Endodermal cell (in vitro differentiated cells): ENCODE results near the gene BMPER. TPM values are rescaled to one million over a fixed set of nuclear protein-coding genes. Genes with fewer than 3 reads are reported as not detected.

Experiments used
- DNase-seq: peaks from one replicate; pipeline ENCODE4 v3.0.0-alpha.2; 2017
- H3K27ac ChIP-seq: 2 replicates; pipeline ENCODE4 v1.5.1; 2013; ENCODE audit warnings: mild to moderate bottlenecking, low read depth, low read length, moderate library complexity
- H3K27me3 ChIP-seq: 2 replicates; pipeline ENCODE4 v1.6.1; 2013; ENCODE audit warnings: mild to moderate bottlenecking, low read length, moderate library complexity; ENCODE audit not compliant: insufficient read depth, control insufficient read depth, poor library complexity, severe bottlenecking
- H3K36me3 ChIP-seq: 2 replicates; pipeline ENCODE4 v1.7.0; 2013; ENCODE audit warnings: mild to moderate bottlenecking, low read length, moderate library complexity; ENCODE audit not compliant: control insufficient read depth, insufficient read depth
- H3K4me1 ChIP-seq: one replicate; pipeline ENCODE4 v1.7.0; 2013; ENCODE audit warnings: low read length; ENCODE audit not compliant: control insufficient read depth, insufficient read depth
- H3K4me3 ChIP-seq: 2 replicates; pipeline ENCODE4 v1.5.1; 2013; ENCODE audit warnings: mild to moderate bottlenecking, low read length, moderate library complexity
- H3K9ac ChIP-seq: 2 replicates; pipeline ENCODE4 v1.6.1; 2013; ENCODE audit warnings: mild to moderate bottlenecking, low read length, moderate library complexity; ENCODE audit not compliant: poor library complexity, severe bottlenecking; ENCODE audit errors: extremely low read depth
- H3K9me3 ChIP-seq: 2 replicates; pipeline ENCODE4 v1.6.1; 2013; ENCODE audit warnings: mild to moderate bottlenecking, low read length, moderate library complexity; ENCODE audit not compliant: control insufficient read depth
- H3K27ac Mint-ChIP-seq: 2 replicates; pipeline ENCODE4 v1.8.0; 2020; ENCODE audit warnings: mixed read lengths
- H3K27me3 Mint-ChIP-seq: 2 replicates; pipeline ENCODE4 v1.8.0; 2021; ENCODE audit warnings: mild to moderate bottlenecking, mixed read lengths; ENCODE audit not compliant: insufficient read depth
- H3K36me3 Mint-ChIP-seq: 2 replicates; pipeline ENCODE4 v1.8.0; 2020; ENCODE audit warnings: low read depth, mixed read lengths
- H3K4me1 Mint-ChIP-seq: 2 replicates; pipeline ENCODE4 v1.8.0; 2020; ENCODE audit warnings: mixed read lengths
- H3K4me3 Mint-ChIP-seq: 2 replicates; pipeline ENCODE4 v1.8.0; 2020; ENCODE audit warnings: mild to moderate bottlenecking, moderate library complexity, mixed read lengths
- H3K9me3 Mint-ChIP-seq: 2 replicates; pipeline ENCODE4 v1.8.0; 2020; ENCODE audit warnings: mild to moderate bottlenecking, mixed read lengths
- CTCF ChIP-seq: fragments of 200-600 bp; sonication (generic); conservative IDR thresholded peaks from 2 replicates; pipeline ENCODE4 v1.5.0; 2021; ENCODE audit warnings: antibody characterized with exemption, mild to moderate bottlenecking
- WGBS, 2 experiments: methylation state at CpG; one replicate each; pipeline versions ENCODE4 v1.1.5 to v1.1.7; 2013; ENCODE audit warnings: missing lambda C conversion rate in 2 of 2, mixed read lengths in 1 of 2; ENCODE audit not compliant: insufficient coverage in 1 of 2, insufficient read length in 1 of 2; 5-methylcytosine and 5-hydroxymethylcytosine counted together
- total RNA-seq, 2 donors: library from RNA; stranded (reverse); fragmentation: NEBNext Ultra II Directional in 1 of 2; extraction: Animal tissue kit (Norgen Biotek cat#: 25700) in 1 of 2; gene quantifications; 2 replicates in 1 of 2; 3 replicates in 1 of 2; pipeline ENCODE4 v1.2.1, GENCODE V29; 2021

BMPER gene
- total RNA-seq, 2 donors from 2014 or later = 71.2 to 72.2 TPM

GRCh38 chr7:34096777-34097176 is 191.4 kb downstream of the BMPER start:
- H3K4me1 Mint-ChIP-seq = no peaks in the 10 kb centered on the region
- H3K4me1 ChIP-seq = no peaks in the 10 kb centered on the region
- H3K4me3 Mint-ChIP-seq = no peak overlapping the region
- no peak for TF ChIP-seq CTCF
- no peak overlapping the region for H3K9ac ChIP-seq
- H3K9me3 ChIP-seq = peaks cover 8% of the 10 kb centered on the region
- no peak overlapping the region for H3K27ac Mint-ChIP-seq
- no peak for DNase-seq
- 69 to 85% methylated on average over 2 of the region's 2 CpGs for WGBS, 2 experiments
- H3K9me3 Mint-ChIP-seq = peaks cover 16% of the 10 kb centered on the region
- no peaks in the 10 kb centered on the region for H3K27me3 Mint-ChIP-seq
- H3K36me3 ChIP-seq = no peaks in the 10 kb centered on the region
- H3K4me3 ChIP-seq = no peak overlapping the region
- peaks cover 56% of the 10 kb centered on the region for H3K36me3 Mint-ChIP-seq
- no peak overlapping the region for H3K27ac ChIP-seq
- no peaks in the 10 kb centered on the region for H3K27me3 ChIP-seq

GRCh38 chr7:34100661-34101060 is 195.3 kb downstream of the BMPER start:
- no peak for TF ChIP-seq CTCF
- H3K4me3 ChIP-seq = no peak overlapping the region
- no peak for DNase-seq
- H3K27ac Mint-ChIP-seq = no peak overlapping the region
- H3K9me3 Mint-ChIP-seq = no peaks in the 10 kb centered on the region
- H3K4me1 Mint-ChIP-seq = peaks cover 2% of the 10 kb centered on the region
- no peaks in the 10 kb centered on the region for H3K27me3 Mint-ChIP-seq
- H3K27ac ChIP-seq = no peak overlapping the region
- no peaks in the 10 kb centered on the region for H3K9me3 ChIP-seq
- H3K36me3 Mint-ChIP-seq = peaks cover 57% of the 10 kb centered on the region
- H3K27me3 ChIP-seq = no peaks in the 10 kb centered on the region
- H3K4me1 ChIP-seq = no peaks in the 10 kb centered on the region
- WGBS, 2 experiments = 80% methylated on average over 3 to 4 of the region's 4 CpGs
- no peak overlapping the region for H3K9ac ChIP-seq
- H3K4me3 Mint-ChIP-seq = no peak overlapping the region
- H3K36me3 ChIP-seq = no peaks in the 10 kb centered on the region

- Histone ChIP-seq H3K4me3 (no peak overlapping the region), H3K27ac (no peak overlapping the region), H3K4me1 (no peaks in the 10 kb centered on the region), H3K27me3 (no peaks in the 10 kb centered on the region), H3K9me3 (no peaks in the 10 kb centered on the region), H3K9ac (no peak overlapping the region), H3K36me3 (no peaks in the 10 kb centered on the region)
- no peaks in the 10 kb centered on the region for H3K9me3 Mint-ChIP-seq
- peaks cover 2% of the 10 kb centered on the region for H3K4me1 Mint-ChIP-seq
- H3K27me3 Mint-ChIP-seq = no peaks in the 10 kb centered on the region
- no peak overlapping the region for H3K4me3 Mint-ChIP-seq
- WGBS, 2 experiments = 82 to 93% methylated on average over 6 of the region's 6 CpGs
- TF ChIP-seq CTCF = no peak
- H3K27ac Mint-ChIP-seq = no peak overlapping the region
- peaks cover 55% of the 10 kb centered on the region for H3K36me3 Mint-ChIP-seq
- no peak for DNase-seq
These were observed 198.8 kb downstream of the BMPER start for GRCh38 chr7:34104115-34104514.
